CD14-positive monocyte (primary cell): ENCODE measurements around the gene WDR20. TPM values are rescaled to one million over a fixed set of nuclear protein-coding genes. Genes with fewer than 3 reads are reported as not detected.
A peak's percentile ranks its signal among the peaks of the same experiment; 100 is the strongest.

Experiments used
- DNase-seq, 3 donors: peaks; one replicate each; pipeline ENCODE4 v3.0.0-alpha.2; 2011 to 2022
- H2AFZ ChIP-seq: 2 replicates; pipeline ENCODE4 v1.6.0; 2012; ENCODE audit warnings: mild to moderate bottlenecking, low read depth, low read length, inconsistent platforms; ENCODE audit not compliant: insufficient read depth, poor library complexity, severe bottlenecking
- H3K27ac ChIP-seq, 2 donors: 1 replicate in 1 of 2; 2 replicates in 1 of 2; pipeline ENCODE4 v1.5.1; 2012 to 2013; ENCODE audit warnings: low read length in 2 of 2, control low read depth in 1 of 2, inconsistent platforms in 1 of 2, low read depth in 1 of 2, mild to moderate bottlenecking in 1 of 2
- H3K27me3 ChIP-seq, 2 donors: one replicate each; pipeline versions ENCODE4 v1.6.0 to v1.6.1; 2011 to 2013; ENCODE audit warnings: low read length in 2 of 2; ENCODE audit not compliant: control insufficient read depth in 2 of 2, insufficient read depth in 2 of 2
- H3K36me3 ChIP-seq, 2 donors: replicated peaks in 1 of 2; 1 replicate in 1 of 2; 2 replicates in 1 of 2; pipeline versions ENCODE4 v1.5.1 to v1.6.1; 2012 to 2013; ENCODE audit warnings: low read length in 2 of 2, control low read depth in 1 of 2, inconsistent platforms in 1 of 2, mild to moderate bottlenecking in 1 of 2; ENCODE audit not compliant: insufficient read depth in 2 of 2, control insufficient read depth in 1 of 2
- H3K4me1 ChIP-seq, 2 donors: 1 replicate in 1 of 2; 2 replicates in 1 of 2; pipeline versions ENCODE4 v1.5.1 to v1.6.1; 2012 to 2013; ENCODE audit warnings: low read length in 2 of 2, control low read depth in 1 of 2, inconsistent platforms in 1 of 2, mild to moderate bottlenecking in 1 of 2, moderate library complexity in 1 of 2; ENCODE audit not compliant: insufficient read depth in 2 of 2, control insufficient read depth in 1 of 2
- H3K4me2 ChIP-seq: replicated peaks from 2 replicates; pipeline ENCODE3; 2012; ENCODE audit warnings: low read length, moderate library complexity, mild to moderate bottlenecking; ENCODE audit not compliant: poor library complexity, severe bottlenecking; ENCODE audit errors: extremely low read depth
- H3K4me3 ChIP-seq, 3 experiments: fragments of 200-600 bp in 1 of 3; sonication (generic) in 1 of 3; replicated peaks in 1 of 3; 1 replicate in 2 of 3; 2 replicates in 1 of 3; pipeline ENCODE4 v1.5.1; 2011 to 2013; ENCODE audit warnings: low read length in 3 of 3, mild to moderate bottlenecking in 3 of 3, control low read depth in 2 of 3, low read depth in 2 of 3, inconsistent platforms in 1 of 3, moderate library complexity in 1 of 3
- H3K79me2 ChIP-seq: 2 replicates; pipeline ENCODE4 v1.6.0; 2012; ENCODE audit warnings: mild to moderate bottlenecking, control low read depth, inconsistent platforms, low read length, moderate library complexity; ENCODE audit not compliant: insufficient read depth
- H3K9ac ChIP-seq: 2 replicates; pipeline ENCODE4 v1.6.0; 2017; ENCODE audit warnings: low read length, mild to moderate bottlenecking; ENCODE audit not compliant: insufficient read depth, poor library complexity, severe bottlenecking
- H3K9me3 ChIP-seq, 2 donors: replicated peaks in 1 of 2; 1 replicate in 1 of 2; 2 replicates in 1 of 2; pipeline versions ENCODE4 v1.5.1 to v1.6.1; 2012 to 2013; ENCODE audit warnings: low read length in 2 of 2, control low read depth in 1 of 2; ENCODE audit not compliant: control insufficient read depth in 1 of 2, insufficient read depth in 1 of 2
- H4K20me1 ChIP-seq: 2 replicates; pipeline ENCODE4 v1.6.0; 2012; ENCODE audit warnings: mild to moderate bottlenecking, low read length, control low read depth, moderate library complexity; ENCODE audit not compliant: insufficient read depth
- H3K27ac Mint-ChIP-seq, 7 donors: one replicate each; pipeline ENCODE4 v1.8.0; 2020; ENCODE audit warnings: mild to moderate bottlenecking in 7 of 7, mixed read lengths in 7 of 7, moderate library complexity in 6 of 7, inconsistent platforms in 2 of 7
- H3K27me3 Mint-ChIP-seq, 3 donors: one replicate each; pipeline ENCODE4 v1.8.0; 2021 to 2022; ENCODE audit warnings: low read depth in 3 of 3, mild to moderate bottlenecking in 3 of 3, mixed read lengths in 3 of 3, moderate library complexity in 3 of 3, inconsistent platforms in 1 of 3
- H3K36me3 Mint-ChIP-seq, 2 donors: one replicate each; pipeline ENCODE4 v1.8.0; 2020; ENCODE audit warnings: mixed read lengths in 2 of 2, inconsistent platforms in 1 of 2, mild to moderate bottlenecking in 1 of 2
- H3K4me1 Mint-ChIP-seq: one replicate; pipeline ENCODE4 v1.8.0; 2020; ENCODE audit warnings: mild to moderate bottlenecking, mixed read lengths
- H3K4me3 Mint-ChIP-seq, 2 donors: one replicate each; pipeline ENCODE4 v1.8.0; 2020; ENCODE audit warnings: mild to moderate bottlenecking in 2 of 2, mixed read lengths in 2 of 2, moderate library complexity in 1 of 2
- H3K9me3 Mint-ChIP-seq, 7 donors: one replicate each; pipeline ENCODE4 v1.8.0; 2020 to 2022; ENCODE audit warnings: mixed read lengths in 7 of 7, mild to moderate bottlenecking in 6 of 7, moderate library complexity in 6 of 7, inconsistent platforms in 2 of 7
- CTCF ChIP-seq: fragments of 200-600 bp; IDR thresholded peaks from one replicate; pipeline ENCODE4 v1.8.0; 2022; ENCODE audit warnings: antibody characterized with exemption, mild to moderate bottlenecking
- WGBS: methylation state at CpG from one replicate; pipeline ENCODE4 v1.1.5; 2013; ENCODE audit warnings: missing lambda C conversion rate; ENCODE audit not compliant: insufficient coverage; 5-methylcytosine and 5-hydroxymethylcytosine counted together
- intact Hi-C, 2 donors: fragments of 100-400 bp; cut with micrococcal nuclease; formaldehyde crosslinking; loops; one replicate each; pipeline versions ENCODE4 v1.15.0 to v1.15.1; 2023
- polyA plus RNA-seq, 3 donors: library from polyadenylated mRNA; depleted of rRNA in 1 of 3; unstranded in 2 of 3; stranded (reverse) in 1 of 3; fragments of 300-500 nt in 2 of 3; fragments of >200 nt in 1 of 3; fragmentation: Illumina TruSeq in 2 of 3; gene quantifications; 1 replicate in 2 of 3; 2 replicates in 1 of 3; pipeline ENCODE4 v1.2.3, GENCODE V29; 2012 to 2021

Gene WDR20
- polyA plus RNA-seq, 3 donors = 7.4 to 13.3 (median 9.0) TPM

- Mint-ChIP-seq H3K27me3 (no peaks in the 10 kb centered on the region), H3K36me3 (no peaks in the 10 kb centered on the region), H3K9me3 (no peaks in the 10 kb centered on the region), H3K4me3 (no peak overlapping the region), H3K4me1 (no peaks in the 10 kb centered on the region), H3K27ac (no peak overlapping the region)
- intact Hi-C loops = loop anchor here in 1 of 2 donors (2.0 kb wide), 1 partner anchor 81 kb away; no protein-coding TSS in a partner anchor
- H3K9ac ChIP-seq = no peak overlapping the region
- TF ChIP-seq CTCF = peak; percentile 80
- H3K4me2 ChIP-seq = peak overlapping the region; percentile 58
- no peaks in the 10 kb centered on the region for H3K9me3 ChIP-seq
- H3K4me3 ChIP-seq = peak overlapping the region; percentile 30 to 70 (median 37)
- H3K4me1 ChIP-seq = no peaks in the 10 kb centered on the region
- no peaks in the 10 kb centered on the region for H3K27me3 ChIP-seq
- no peaks in the 10 kb centered on the region for H4K20me1 ChIP-seq
- H3K27ac ChIP-seq = no peak overlapping the region
- WGBS = 58% methylated on average over 11 of the region's 19 CpGs
- H3K36me3 ChIP-seq = no peaks in the 10 kb centered on the region
- peak overlapping the region; percentile 52 for H2AFZ ChIP-seq
- H3K79me2 ChIP-seq = no peaks in the 10 kb centered on the region
- DNase-seq = peak; percentile 39 to 63 (median 57)
Observed at GRCh38 chr14:102235275-102235897, 95.7 kb downstream of the WDR20 start.

- TF ChIP-seq CTCF = no peak
- H3K36me3 Mint-ChIP-seq = no peaks in the 10 kb centered on the region
Observed at GRCh38 chr14:102236026-102236425, 96.3 kb downstream of the WDR20 start.

More at GRCh38 chr14:102236026-102236425, 96.3 kb downstream of the WDR20 start:
- H3K4me3 ChIP-seq = no peak overlapping the region
- H3K27ac ChIP-seq = no peak overlapping the region
- no peaks in the 10 kb centered on the region for H3K27me3 ChIP-seq
- H3K79me2 ChIP-seq = no peaks in the 10 kb centered on the region
- no peak overlapping the region for H3K9ac ChIP-seq
- no peaks in the 10 kb centered on the region for H4K20me1 ChIP-seq
- Mint-ChIP-seq H3K4me3 (no peak overlapping the region), H3K27me3 (no peaks in the 10 kb centered on the region), H3K27ac (no peak overlapping the region), H3K4me1 (no peaks in the 10 kb centered on the region), H3K9me3 (peaks cover 0 to 3% (median 0%) of the 10 kb centered on the region in 7 donors)
- H3K36me3 ChIP-seq = no peaks in the 10 kb centered on the region
- H3K4me1 ChIP-seq = no peaks in the 10 kb centered on the region
- no peaks in the 10 kb centered on the region for H3K9me3 ChIP-seq
- 95% methylated on average over 4 of the region's 12 CpGs for WGBS
- DNase-seq = no peak
- intact Hi-C loops = loop anchor here in 1 of 2 donors (2.0 kb wide), 1 partner anchor 79 kb away; no protein-coding TSS in a partner anchor
- H3K4me2 ChIP-seq = no peak overlapping the region
- H2AFZ ChIP-seq = no peak overlapping the region
